IPS-NIHi7 (cell line): ENCODE data around the gene ETV6.
"Not testable (repeated sequence)": the region's sequence is repeated elsewhere in the genome, so short reads cannot be mapped to it uniquely, and the experiment has no call there.

Experiments
- DNase-seq: peaks from one replicate; pipeline ENCODE4 v3.0.0; 2012; ENCODE audit warnings: mixed read lengths; ENCODE audit errors: extremely low spot score

Gene ETV6

DNA sequence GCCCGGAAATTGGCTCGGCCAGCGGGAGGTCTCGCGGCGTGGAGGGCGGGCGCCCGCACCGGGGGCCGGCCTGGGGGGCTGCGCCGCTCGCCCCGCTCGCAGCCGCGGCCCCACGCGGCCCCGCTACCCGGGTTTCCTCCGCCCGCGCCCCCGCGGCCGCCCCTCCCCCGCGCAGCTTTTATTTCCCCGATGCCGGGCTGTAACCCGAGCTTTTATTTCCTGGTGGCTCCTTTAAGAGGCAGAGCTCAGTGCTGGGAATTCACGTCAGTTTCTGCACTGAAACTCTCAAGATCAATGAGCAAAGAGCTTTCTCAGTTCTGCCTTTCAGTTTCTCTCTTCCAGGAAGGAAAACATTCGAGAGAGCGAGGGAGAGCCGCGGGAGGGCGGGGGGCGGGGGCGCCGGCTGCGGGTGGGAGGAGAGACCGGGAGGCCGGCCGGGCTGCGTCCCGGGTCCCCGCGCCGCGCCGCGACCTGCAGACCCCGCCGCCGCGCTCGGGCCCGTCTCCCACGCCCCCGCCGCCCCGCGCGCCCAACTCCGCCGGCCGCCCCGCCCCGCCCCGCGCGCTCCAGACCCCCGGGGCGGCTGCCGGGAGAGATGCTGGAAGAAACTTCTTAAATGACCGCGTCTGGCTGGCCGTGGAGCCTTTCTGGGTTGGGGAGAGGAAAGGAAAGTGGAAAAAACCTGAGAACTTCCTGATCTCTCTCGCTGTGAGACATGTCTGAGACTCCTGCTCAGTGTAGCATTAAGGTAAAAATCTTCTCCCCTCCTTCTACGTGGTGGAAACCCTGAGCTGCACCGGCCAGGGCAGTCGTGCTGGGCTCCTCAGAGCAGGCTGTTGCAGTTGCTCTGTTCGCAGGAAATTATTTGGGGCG is at the start of gene ETV6:
TSS of gene ETV6 (plus strand) at position 262 of the 873 bp plus-strand sequence. CDS start at position 716, 454 bp downstream.
- peak; percentile 59 for DNase-seq

DNA sequence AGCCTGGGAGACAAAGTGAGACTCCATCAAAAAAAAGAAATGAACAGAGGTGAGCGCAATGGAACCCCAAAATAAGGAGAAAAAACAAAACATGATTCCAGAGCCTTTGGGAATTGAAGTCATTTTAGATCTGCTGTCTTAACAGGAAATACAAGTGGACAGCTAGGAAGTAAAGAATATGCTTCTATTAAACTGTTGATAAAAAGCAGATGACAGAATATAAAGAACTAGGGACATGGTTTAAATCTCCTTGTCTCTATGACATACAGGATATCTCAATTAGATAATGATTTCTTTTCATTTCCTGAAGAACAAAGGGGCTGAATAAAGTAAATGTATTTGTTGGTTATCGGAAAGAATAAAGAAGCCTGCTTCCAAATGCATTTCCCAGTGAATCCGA is 49.3 kb upstream of the ETV6 start:
- DNase-seq = no peak

DNA sequence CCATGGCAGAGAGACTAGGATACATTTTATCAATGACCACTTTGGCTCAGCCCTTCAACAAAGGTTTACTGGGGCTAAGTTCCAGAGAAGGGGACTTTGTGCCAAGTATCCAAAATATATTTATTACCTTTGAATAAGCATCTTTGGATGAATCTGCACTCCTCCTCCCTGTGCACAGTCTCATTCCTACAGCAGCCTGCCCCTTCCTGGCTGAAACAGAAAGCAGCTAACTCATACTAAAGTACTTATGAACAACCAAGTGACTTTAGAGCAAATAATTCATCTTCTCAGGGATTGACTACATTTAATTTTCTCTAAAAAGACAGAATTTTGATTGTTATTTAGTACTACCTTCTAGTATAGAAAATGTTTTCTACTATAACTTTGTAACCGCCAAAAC is 47.8 kb upstream of the ETV6 start:
- DNase-seq = no peak

DNA sequence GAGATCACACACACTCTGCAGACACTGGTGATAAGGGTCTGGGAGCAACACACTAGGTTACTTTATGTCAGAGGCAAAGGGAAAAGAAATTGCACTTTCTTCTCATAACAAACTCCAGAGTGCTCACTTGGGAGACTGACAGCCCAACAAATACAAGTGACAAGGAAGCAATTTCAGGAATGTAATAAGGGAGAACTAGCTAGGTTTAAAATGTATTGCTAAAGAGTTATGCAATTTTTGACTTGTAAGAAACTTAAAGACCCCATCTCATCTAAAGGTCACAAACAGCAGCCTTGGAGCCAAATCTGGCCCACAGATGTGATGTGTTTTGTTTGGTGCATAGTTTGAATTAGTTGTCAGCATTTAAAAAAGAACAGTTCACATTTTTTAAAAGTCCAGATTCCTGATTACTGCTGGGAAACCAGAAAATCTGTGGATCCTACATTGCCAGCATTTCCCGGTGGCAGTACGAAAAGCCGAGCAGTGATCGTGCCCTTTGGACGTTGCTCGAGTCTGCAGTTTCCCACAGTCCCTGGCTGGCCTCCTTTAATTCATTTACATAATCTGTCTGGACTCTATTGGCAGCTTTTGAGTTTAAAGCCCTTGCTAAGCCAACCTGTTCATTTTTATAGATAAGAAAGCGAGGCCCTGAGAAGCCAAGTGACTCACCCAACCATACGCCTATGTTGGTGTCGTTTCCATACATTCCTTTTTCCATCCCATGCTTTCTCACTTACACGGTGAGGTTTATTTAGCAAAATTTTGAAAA is 42.0 kb upstream of the ETV6 start:
- DNase-seq = no peak

DNA sequence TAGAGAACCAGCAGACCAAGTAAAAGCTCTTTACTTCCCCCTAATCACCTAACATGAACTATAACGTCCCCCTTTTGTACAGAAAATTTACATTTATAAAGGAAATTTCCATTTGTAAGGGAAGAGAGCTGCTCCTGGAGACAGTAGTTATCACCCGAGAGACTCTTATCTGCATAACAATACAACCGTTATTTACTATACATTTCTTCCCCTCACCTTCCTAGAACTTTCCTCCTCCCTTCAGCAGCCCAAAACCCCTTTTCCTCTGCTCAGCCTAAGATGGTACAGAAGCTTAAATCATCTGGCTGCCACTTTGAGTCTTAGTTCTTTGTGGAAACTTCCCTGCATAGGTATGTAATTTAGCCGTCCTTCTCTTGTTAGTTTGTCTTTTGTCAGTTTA is 40.4 kb upstream of the ETV6 start:
- peak; percentile 57 for DNase-seq

DNA sequence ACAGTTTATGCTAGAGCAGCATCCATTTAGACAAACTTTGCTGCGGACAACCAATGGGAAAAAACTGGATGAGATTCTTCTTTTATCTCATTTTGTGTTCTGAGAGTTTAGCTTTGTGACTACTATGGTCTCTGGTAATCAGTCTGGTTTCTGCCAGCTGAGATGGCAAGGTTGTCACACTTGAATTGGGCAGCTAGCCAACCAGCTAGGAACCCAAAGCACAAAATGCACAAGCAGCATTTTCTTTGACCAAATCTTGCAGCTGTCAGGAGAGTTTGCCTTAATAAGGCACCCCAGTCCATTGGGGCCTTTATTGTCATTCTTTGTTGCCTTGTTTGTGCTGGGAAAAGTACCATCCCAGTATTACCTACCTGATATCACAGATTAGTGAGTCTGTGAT is 34.0 kb upstream of the ETV6 start:
- no peak for DNase-seq

DNA sequence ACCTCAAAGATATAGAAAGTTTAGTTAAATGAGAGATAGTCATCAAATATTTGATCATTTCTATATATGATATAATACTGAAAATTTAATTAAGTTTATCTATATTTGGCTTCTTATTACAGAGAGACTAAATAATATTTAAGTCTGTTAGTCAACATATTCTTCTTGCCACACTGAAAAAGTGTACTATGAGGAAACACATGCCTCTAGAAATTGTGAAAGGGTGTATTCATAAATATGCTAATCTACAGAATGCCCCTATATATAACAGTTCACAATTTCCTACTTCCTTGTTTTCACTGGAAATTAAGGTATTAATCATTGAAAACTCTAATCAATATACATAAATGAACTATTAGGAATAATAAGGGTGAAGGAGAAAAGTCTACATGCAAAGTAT is 31.4 kb upstream of the ETV6 start:
- DNase-seq = no peak

DNA sequence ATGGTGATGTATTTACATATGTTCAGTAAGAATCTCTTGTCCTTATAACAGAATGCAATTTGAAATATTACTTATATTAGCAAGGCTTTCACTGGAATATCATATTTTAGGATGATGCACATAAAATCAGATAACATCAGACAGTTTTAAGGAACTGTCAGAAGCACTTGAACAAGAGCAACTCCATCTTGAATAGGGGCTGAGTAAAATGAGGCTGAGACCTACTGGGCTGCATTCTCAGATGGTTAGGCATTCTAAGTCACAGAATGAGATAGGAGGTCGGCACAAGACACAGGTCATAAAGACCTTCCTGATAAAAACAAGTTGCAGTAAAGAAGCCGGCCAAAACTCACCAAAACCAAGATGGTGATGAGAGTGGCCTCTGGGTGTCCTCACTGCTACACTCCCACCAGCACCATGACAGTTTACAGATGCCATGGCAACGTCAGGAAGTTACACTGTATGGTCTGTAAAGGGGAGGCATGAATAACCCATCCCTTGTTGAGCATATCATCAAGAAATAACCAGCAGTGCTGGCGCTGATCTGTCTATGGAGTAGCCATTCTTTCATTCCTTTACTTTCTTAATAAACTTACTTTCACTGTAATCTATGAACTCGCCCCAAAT is 27.6 kb upstream of the ETV6 start:
- no peak for DNase-seq

DNA sequence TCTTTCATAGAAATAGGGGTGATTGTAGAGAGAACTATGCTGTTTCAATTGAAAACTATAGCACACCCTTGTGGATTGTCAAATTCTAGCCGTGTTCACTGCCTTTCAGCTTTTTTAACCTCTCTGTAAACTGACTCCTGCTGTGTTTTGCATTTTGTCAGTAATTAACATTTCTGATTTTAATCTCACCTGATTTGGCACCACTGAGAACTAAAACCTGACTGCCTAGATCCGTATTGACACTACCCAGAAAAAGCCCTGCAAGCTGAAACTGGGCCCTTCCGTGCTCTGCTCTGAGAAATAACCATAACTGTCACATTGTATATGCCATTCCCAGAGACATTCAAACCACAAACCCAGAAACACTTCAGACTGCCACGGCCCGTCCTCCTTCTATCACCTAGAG is 26.6 kb upstream of the ETV6 start:
- DNase-seq = no peak

DNA sequence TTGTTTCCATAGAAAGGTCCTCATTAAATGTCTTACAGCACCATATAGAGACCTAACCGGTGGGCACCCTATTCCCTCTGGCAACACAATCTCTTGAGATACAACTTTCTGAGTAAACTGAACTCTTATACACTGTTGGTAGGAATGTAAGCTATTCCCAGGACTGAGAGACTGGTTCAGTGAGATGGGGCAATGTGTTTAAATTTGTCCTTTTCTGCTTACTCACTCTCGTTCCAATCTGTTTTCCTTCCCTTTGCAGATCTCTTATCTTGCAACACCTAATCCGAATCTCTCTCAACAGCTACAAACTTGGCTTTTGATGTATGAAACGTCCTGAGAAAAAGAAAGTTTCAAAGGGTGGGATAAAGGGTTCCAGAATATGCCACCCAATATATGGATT is 26.1 kb upstream of the ETV6 start:
- DNase-seq = no peak

DNA sequence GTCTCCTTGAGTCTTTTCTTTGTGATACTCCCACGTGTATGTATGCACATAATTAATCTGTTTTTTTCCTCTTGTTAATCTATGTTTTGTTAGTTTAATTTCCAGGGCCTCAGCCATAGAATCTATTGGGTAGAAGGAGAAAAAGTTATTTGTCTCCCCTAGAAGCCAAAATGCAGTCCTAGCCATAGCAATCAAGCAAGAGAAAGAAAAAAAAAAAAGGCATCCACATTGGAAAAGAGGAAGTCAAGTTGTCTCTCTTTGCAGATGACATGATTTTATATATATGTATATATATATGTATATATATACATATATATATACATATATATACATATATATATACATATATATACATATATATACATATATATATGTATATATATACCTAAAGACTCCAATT is 25.4 kb upstream of the ETV6 start:
- DNase-seq = no peak

DNA sequence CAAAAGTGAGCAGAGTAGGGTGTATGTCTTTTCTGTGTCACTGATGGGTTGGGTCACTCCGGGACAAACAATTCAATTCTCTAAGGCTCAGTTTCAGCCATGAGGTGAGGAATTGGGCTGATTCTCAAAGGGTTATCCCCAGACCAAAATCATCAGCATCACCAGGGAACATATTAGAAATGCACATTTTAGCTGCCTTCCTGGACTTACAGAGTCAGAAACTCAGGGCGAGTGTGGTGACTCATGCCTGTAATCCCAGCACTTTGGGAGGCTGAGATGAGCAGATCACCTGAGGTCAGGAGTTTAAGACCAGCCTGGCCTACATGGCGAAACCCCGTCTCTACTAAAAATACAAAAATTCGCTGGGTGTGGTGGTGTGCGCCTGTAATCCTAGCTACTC is 21.8 kb upstream of the ETV6 start:
- DNase-seq = not testable (repeated sequence)

DNA sequence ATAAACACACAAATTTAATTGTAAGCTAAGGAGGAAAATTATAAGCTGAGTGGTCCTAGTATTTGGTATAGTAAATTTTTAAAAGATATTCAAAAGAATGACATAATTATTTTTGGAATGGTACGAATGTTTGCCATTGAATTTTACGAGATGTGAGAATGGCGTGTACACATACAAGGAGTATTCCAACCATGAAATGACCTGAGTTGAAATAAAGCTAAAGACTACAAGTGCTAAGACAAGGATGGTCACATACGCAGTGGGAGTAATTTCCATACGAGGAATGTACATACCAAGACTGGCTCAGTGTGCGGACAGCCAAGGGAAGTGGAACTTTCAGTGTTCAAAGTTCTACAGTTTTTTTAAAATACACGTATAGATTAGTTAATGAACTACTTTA is 21.1 kb upstream of the ETV6 start:
- no peak for DNase-seq

DNA sequence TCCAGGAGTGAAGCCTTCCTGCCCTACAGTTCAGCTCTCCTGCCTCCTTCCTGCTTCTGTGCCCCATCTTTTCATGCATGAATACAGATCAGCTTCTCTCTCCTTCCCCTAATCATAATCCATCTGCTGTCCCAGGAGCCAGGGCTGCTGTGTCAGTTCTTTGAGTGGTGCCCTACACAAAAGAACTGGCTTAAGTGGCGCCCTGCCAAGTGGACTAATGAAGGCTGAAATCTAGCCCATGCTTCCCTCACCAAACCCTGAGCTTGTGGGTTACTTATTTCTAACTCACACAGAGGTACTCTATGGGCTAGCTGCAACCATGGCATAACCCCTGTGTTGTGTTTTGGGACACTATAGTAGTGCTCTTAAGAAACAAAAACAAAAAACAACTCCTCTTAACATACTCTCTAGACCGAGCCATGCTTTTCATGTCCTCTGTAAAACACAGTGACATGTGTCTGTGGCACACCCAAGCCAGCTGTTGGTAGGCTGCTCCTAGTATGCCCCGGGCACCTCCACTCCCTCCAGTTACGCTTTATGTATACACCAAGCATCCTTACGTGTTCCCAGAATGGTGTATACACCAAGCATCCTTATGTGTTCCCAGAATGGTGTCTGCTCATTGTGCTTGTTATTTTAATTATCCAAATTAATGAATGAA is 19.3 kb upstream of the ETV6 start:
- no peak for DNase-seq

DNA sequence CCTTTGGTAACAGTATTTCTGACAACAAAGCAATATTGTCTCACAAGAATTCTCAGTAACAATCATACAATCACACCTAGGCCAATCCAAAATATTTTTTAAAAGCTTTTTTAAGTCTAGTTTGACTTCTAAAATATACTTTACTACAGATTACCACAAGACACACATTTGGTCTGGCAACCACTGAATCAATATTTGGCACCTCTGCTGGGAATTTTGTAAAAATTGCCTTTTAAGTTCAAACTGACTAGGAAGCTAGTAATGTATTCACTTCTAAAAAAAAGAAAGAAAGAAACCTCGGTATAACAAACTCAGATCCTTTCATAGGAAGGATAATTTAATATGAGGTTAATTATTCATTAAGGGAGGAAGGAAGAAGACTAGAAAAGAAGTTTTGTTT is 18.2 kb upstream of the ETV6 start:
- DNase-seq = no peak

DNA sequence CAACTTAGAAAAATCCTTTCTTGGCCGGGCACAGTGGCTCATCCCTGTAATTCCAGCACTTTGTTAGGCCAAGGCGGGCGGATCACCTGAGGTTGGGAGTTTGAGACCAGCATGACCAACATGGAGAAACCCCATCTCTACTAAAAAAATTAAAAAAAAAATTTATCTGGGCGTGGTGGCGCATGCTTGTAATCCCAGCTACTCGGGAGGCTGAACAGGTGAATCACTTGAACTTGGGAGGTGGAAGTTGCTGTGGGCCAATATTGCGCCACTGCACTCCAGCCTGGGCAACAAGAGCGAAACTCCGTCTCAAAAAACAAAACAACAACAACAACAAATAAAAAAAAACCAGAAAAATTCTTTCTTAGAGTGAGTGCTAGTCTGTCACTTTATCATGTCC is 17.6 kb upstream of the ETV6 start:
- DNase-seq = not testable (repeated sequence)

DNA sequence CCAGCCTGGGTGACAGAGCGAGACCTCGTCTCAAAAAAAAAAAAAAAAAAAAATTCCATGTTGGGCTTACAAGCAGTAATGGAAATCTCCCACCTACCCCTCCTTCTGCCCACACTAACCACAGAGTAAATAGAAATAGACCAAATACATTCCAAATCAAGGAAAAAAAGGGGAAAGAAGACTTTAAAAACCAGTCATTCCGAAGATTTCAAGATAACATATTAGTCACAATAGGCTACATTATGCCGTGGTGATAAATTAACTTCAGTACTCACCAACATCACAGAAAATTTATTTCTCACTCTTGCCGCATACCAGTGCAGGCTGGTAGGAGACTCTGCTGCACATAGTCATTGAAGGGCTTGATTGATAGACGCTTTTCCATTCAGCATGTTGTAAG is 15.5 kb upstream of the ETV6 start:
- DNase-seq = no peak

DNA sequence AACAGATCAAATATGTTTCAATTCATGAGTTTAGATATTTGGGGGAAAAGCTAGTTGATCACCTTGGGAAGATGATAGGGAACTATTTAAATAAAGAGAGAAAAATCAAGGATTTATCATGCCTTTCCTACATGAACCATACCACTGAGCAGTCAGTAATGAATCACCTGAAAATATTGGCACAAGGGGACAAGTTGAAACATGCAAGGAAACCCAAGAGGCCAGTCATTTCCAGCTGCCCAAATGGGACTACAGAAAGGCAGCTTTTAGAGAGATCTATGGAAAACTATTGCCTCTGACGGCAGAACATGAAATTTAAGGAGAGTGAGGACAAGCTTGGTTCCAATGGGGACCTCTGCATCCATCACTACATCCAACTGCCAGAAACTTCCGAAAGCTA is 14.1 kb upstream of the ETV6 start:
- no peak for DNase-seq

DNA sequence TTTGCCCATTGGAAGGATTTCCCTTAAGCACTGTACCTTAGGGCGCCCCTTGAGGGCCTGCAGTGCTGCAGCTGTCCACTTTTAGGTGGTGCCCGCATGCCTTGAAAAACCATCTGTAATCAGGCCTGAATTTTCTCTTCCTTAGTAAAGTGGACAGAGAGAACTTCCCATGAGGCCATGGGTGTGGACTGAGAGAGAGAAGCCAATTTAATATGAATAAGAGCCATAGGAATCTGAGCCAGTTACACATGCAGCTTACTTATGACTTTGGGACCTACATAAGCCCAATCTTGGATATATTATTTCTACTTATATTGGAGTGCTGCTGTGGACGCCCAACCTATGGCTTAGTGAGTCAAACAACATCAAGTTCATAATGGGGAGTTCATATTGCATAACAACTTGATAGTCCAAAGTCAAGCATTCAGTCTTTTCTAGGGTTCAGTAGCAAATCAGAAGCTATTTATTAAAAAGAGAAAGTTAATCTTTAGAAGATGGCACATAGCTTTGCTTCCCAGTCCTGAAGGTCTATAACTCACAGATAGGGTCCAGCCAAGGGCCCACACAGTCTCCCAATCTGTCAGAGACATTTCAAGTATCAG is 11.1 kb upstream of the ETV6 start:
- no peak for DNase-seq

DNA sequence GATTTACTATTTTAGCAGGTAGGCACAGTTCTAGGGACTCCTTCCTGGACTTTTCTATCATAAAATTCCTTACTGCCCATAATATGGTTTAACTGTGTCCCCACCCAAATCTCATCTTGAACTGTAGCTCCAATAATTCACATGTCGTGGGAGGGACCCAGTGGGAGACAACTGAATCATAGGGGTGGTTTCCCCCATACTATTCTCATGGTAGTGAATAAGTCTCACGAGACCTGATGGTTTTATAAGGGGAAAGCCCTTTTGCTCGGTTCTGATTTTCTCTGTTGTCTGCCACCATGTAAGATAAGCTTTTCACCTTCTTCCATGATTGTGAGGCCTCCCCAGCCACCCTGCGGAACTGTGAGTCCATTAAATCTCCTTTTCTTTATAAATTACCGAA is 10.0 kb upstream of the ETV6 start:
- DNase-seq = no peak

DNA sequence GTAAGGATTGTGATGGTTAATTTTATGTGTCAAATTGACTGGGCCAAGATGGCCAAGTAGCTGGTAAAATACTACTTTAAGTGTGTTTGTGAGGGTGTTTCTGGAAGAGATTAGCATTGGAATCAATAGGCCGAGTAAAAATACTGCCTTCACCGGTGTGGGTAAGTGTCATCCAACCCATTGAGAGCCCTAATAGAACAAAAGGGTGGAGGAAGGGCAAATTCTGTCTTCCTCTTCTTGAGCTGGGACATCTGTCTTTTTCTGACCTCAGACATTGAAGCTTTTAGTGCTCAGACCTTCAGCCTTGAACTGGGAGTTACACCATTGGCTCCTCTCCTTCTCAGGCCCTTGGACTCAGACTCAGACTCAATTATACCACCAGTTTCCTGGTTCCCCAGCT is 8.0 kb upstream of the ETV6 start:
- no peak for DNase-seq

DNA sequence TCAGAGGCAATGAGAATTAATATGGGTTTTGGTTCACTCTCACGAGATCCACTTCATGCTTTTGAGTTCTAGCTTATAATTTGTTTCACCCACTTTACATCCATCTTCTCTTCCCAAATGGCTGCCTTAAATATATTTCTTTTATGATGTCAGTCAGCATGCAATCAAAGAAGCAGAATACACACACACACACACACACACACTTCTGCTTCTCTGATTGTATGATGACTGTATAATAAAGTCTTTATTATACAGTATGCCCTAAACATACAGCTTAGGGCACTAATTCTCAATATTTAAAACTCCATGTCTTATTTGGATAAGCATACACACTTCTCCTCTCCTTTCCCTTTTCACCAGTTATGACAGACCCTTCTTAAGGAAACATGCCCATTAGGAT is 6.7 kb upstream of the ETV6 start:
- DNase-seq = no peak
